ENCODE data around the gene RASGRF1.

DNA sequence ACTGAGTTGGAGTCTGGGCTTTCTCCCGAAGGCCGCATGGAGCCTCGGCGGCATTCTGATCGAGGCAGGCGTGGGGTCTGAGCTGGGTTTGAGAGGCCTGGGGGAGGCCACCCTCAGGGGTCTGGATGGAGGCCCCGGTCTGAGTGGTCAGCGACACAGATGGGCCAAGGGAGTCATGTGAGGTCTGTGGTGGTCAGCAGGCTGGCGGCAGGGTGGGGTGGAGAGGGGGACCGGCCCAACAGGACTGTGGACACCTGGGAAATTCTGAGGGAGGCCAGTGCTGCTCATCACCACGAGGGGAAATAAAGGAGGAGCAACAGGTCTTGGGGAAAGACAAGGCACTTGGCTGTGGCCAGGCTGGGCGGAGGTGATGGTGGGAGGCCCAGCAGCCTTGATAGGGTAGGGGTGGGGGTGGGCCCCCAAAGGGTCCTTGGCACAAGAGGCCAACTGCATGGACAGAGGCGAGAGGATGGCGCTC, 161.9 kb downstream of the RASGRF1 start:
- TF ChIP-seq POLR2A (IDR thresholded peaks at IDR 0.05; ENCODE audit: low read length) (no peak), GATA1 (IDR thresholded peaks at IDR 0.05; ENCODE audit: low read depth, low read length) (no peak)

Measured in erythroblast (primary cell).